ENCODE measurements around the gene CHP1.
"Not testable (repeated sequence)": the region's sequence is repeated elsewhere in the genome, so short reads cannot be mapped to it uniquely, and the experiment has no call there.

CHP1 gene

DNA sequence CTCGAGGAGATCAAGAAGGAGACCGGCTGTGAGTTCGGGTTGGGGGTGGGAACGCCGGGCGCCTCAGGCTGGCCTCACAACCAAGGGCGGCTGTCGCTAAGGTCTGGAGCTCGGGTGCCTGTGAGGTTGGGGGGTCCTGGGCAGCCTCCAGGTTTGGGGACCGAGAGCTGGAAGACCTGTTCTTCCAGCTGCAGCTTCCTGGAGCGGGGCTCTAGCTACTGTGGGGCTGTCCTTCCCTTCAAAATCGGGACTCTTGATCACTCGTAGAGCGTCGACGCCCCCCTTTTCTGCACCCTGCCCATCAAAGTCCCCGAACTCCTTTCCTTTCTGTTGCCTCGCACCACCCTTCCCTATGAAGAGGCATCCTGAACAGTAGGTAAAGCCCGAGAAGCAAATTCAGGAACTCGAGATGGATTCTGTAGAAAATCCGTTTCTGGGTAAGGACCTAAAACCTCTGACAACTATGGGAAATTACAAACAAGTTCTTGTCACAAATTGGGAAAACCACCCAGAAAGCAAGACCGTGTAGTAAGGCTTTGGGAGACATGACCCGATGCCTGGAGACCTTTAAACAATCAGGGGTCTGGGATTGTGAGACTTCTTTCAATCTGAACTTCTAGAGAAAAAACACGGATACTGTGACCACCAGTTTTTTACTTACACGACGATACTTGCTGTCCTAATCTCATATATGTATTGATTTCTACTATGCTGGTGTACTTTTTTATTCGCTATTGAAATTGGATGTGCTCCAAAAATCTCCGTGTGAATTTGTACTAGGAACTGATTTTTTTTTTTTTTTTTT, 556 bp downstream of the CHP1 start:
- Histone ChIP-seq H3K27me3 (ENCODE audit: insufficient read depth, low read length) (no peaks in the 10 kb centered on the region), H3K4me2 (ENCODE audit: low read length) (peak overlapping the region; percentile 95), H4K20me1 (ENCODE audit: insufficient read depth, low read length) (no peaks in the 10 kb centered on the region), H3K36me3 (ENCODE audit: insufficient read depth, low read length) (no peaks in the 10 kb centered on the region), H3K27ac (ENCODE audit: low read depth, low read length, poor library complexity, severe bottlenecking) (peak overlapping the region; percentile 47), H3K4me1 (ENCODE audit: insufficient read depth, low read length, severe bottlenecking) (peaks cover 26% of the 10 kb centered on the region), H2AFZ (ENCODE audit: low read length) (no peak overlapping the region), H3K4me3 (ENCODE audit: low read depth, low read length, poor library complexity, severe bottlenecking) (peak overlapping the region; percentile 93), H3K9me2 (ENCODE audit: low read depth, low read length) (no peaks in the 10 kb centered on the region), H3K79me2 (ENCODE audit: insufficient read depth, low read length) (peaks cover 10% of the 10 kb centered on the region), H3K9ac (ENCODE audit: low read length) (peak overlapping the region; percentile 83), H3K9me3 (ENCODE audit: low read length) (no peaks in the 10 kb centered on the region), H3F3A (ENCODE audit: insufficient read depth, low read length) (0 out of 2 replicates have a peak, but pooled peaks cover 3% of the 10 kb centered on the region)
- TF ChIP-seq EZH2 (IDR thresholded peaks at IDR 0.05; ENCODE audit: borderline replicate concordance, low read length) (no peak), CTCF (IDR thresholded peaks at IDR 0.05; ENCODE audit: low read length) (no peak)

- no peaks in the 10 kb centered on the region for H3K36me3 ChIP-seq (ENCODE audit: insufficient read depth, low read length)
- H3K9me2 ChIP-seq (ENCODE audit: low read depth, low read length) = no peaks in the 10 kb centered on the region
- no peak overlapping the region for H3K4me3 ChIP-seq (ENCODE audit: low read depth, low read length, poor library complexity, severe bottlenecking)
- peaks cover 26% of the 10 kb centered on the region for H3K4me1 ChIP-seq (ENCODE audit: insufficient read depth, low read length, severe bottlenecking)
- H2AFZ ChIP-seq (ENCODE audit: low read length) = no peak overlapping the region
- H3K27ac ChIP-seq (ENCODE audit: low read depth, low read length, poor library complexity, severe bottlenecking) = no peak overlapping the region
- peak overlapping the region; percentile 95; the same call in 1 of the 2 replicates for H3K4me2 ChIP-seq (ENCODE audit: low read length)
- no peaks in the 10 kb centered on the region for H3K9me3 ChIP-seq (ENCODE audit: low read length)
- 0 out of 2 replicates have a peak, but pooled peaks cover 3% of the 10 kb centered on the region for H3F3A ChIP-seq (ENCODE audit: insufficient read depth, low read length)
- H3K27me3 ChIP-seq (ENCODE audit: insufficient read depth, low read length) = no peaks in the 10 kb centered on the region
- H3K9ac ChIP-seq (ENCODE audit: low read length) = no peak overlapping the region
- no peak for TF ChIP-seq EZH2 (IDR thresholded peaks at IDR 0.05; ENCODE audit: borderline replicate concordance, low read length)
- TF ChIP-seq CTCF (IDR thresholded peaks at IDR 0.05; ENCODE audit: low read length) = no peak
- no peaks in the 10 kb centered on the region for H4K20me1 ChIP-seq (ENCODE audit: insufficient read depth, low read length)
- peaks cover 10% of the 10 kb centered on the region for H3K79me2 ChIP-seq (ENCODE audit: insufficient read depth, low read length)
These were observed 2.3 kb downstream of the CHP1 start for GRCh38 chr15:41233367-41233771.

- H3K36me3 ChIP-seq (ENCODE audit: insufficient read depth, low read length); H3K4me2 ChIP-seq (ENCODE audit: low read length); H3K9me2 ChIP-seq (ENCODE audit: low read depth, low read length); H3F3A ChIP-seq (ENCODE audit: insufficient read depth, low read length); H4K20me1 ChIP-seq (ENCODE audit: insufficient read depth, low read length); H3K4me3 ChIP-seq (ENCODE audit: low read depth, low read length, poor library complexity, severe bottlenecking); H3K27me3 ChIP-seq (ENCODE audit: insufficient read depth, low read length); H3K9me3 ChIP-seq (ENCODE audit: low read length); H2AFZ ChIP-seq (ENCODE audit: low read length); H3K9ac ChIP-seq (ENCODE audit: low read length); H3K27ac ChIP-seq (ENCODE audit: low read depth, low read length, poor library complexity, severe bottlenecking): not testable (repeated sequence)
- peaks cover 25% of the 10 kb centered on the region for H3K4me1 ChIP-seq (ENCODE audit: insufficient read depth, low read length, severe bottlenecking)
- peaks cover 14% of the 10 kb centered on the region for H3K79me2 ChIP-seq (ENCODE audit: insufficient read depth, low read length)
These were observed 4.2 kb downstream of the CHP1 start for GRCh38 chr15:41235228-41235627.

- H3K36me3 ChIP-seq (ENCODE audit: insufficient read depth, low read length) = peaks cover under 1% of the 10 kb centered on the region; the same call in 1 of the 2 replicates
- TF ChIP-seq CTCF (IDR thresholded peaks at IDR 0.05; ENCODE audit: low read length) (no peak), EZH2 (IDR thresholded peaks at IDR 0.05; ENCODE audit: borderline replicate concordance, low read length) (no peak)
- H3K27ac ChIP-seq (ENCODE audit: low read depth, low read length, poor library complexity, severe bottlenecking) = no peak overlapping the region
- peaks cover 14% of the 10 kb centered on the region for H3K79me2 ChIP-seq (ENCODE audit: insufficient read depth, low read length)
- 0 out of 2 replicates have a peak, but pooled peaks cover 3% of the 10 kb centered on the region for H3F3A ChIP-seq (ENCODE audit: insufficient read depth, low read length)
- no peak overlapping the region for H3K9ac ChIP-seq (ENCODE audit: low read length)
- H3K4me3 ChIP-seq (ENCODE audit: low read depth, low read length, poor library complexity, severe bottlenecking) = no peak overlapping the region
- no peaks in the 10 kb centered on the region for H3K9me3 ChIP-seq (ENCODE audit: low read length)
- no peak overlapping the region for H2AFZ ChIP-seq (ENCODE audit: low read length)
- peaks cover 19% of the 10 kb centered on the region for H3K4me1 ChIP-seq (ENCODE audit: insufficient read depth, low read length, severe bottlenecking)
- H3K4me2 ChIP-seq (ENCODE audit: low read length) = no peak overlapping the region
- H3K27me3 ChIP-seq (ENCODE audit: insufficient read depth, low read length) = no peaks in the 10 kb centered on the region
- no peaks in the 10 kb centered on the region for H3K9me2 ChIP-seq (ENCODE audit: low read depth, low read length)
- no peaks in the 10 kb centered on the region for H4K20me1 ChIP-seq (ENCODE audit: insufficient read depth, low read length)
These were observed 4.9 kb downstream of the CHP1 start for GRCh38 chr15:41235929-41236328.

Data from OCI-LY1 (cell line).